ENCODE results near the gene ATP6AP2. TPM values are rescaled to one million over a fixed set of nuclear protein-coding genes. Genes with fewer than 3 reads are reported as not detected.

Gene ATP6AP2, protein sequence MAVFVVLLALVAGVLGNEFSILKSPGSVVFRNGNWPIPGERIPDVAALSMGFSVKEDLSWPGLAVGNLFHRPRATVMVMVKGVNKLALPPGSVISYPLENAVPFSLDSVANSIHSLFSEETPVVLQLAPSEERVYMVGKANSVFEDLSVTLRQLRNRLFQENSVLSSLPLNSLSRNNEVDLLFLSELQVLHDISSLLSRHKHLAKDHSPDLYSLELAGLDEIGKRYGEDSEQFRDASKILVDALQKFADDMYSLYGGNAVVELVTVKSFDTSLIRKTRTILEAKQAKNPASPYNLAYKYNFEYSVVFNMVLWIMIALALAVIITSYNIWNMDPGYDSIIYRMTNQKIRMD
- polyA plus RNA-seq: 92.7 TPM
- long read RNA-seq, donor 1, transcript ATP6AP2-217 (9 exons, 2,337 nt): major isoform, 18 of 29 reads
- long read RNA-seq, donor 1, partial matches to known transcripts: 7 of 29 reads
- long read RNA-seq, donor 1, other reads (novel, unspliced or antisense): 0 of 29 reads
- long read RNA-seq, donor 2, transcript ATP6AP2-217 (9 exons, 2,337 nt): major isoform, 23 of 39 reads
- long read RNA-seq, donor 2, partial matches to known transcripts: 7 of 39 reads
- long read RNA-seq, donor 2, other reads (novel, unspliced or antisense): 0 of 39 reads
- long read RNA-seq, donor 3, transcript ATP6AP2-217 (9 exons, 2,337 nt): major isoform, 35 of 62 reads
- long read RNA-seq, donor 3, transcript ATP6AP2-212 (1 exons, 544 nt): minor isoform, 5 of 62 reads
- long read RNA-seq, donor 3, partial matches to known transcripts: 13 of 62 reads
- long read RNA-seq, donor 3, other reads (novel, unspliced or antisense): 0 of 62 reads
- long read RNA-seq, donor 4, partial matches to known transcripts: 0 of 1 reads
- long read RNA-seq, donor 4, other reads (novel, unspliced or antisense): 0 of 1 reads
- long read RNA-seq, donor 5, transcript ATP6AP2-217 (9 exons, 2,337 nt): major isoform, 35 of 37 reads
- long read RNA-seq, donor 5, partial matches to known transcripts: 0 of 37 reads
- long read RNA-seq, donor 5, other reads (novel, unspliced or antisense): 0 of 37 reads
- long read RNA-seq, donor 6, transcript ATP6AP2-212 (1 exons, 544 nt): minor isoform, 6 of 59 reads
- long read RNA-seq, donor 6, transcript ATP6AP2-207 (3 exons, 1,603 nt): minor isoform, 5 of 59 reads
- long read RNA-seq, donor 6, transcript ATP6AP2-217 (9 exons, 2,337 nt): major isoform, 28 of 59 reads
- long read RNA-seq, donor 6, partial matches to known transcripts: 16 of 59 reads
- long read RNA-seq, donor 6, other reads (novel, unspliced or antisense): 0 of 59 reads
- long read RNA-seq, donor 7, transcript ATP6AP2-217 (9 exons, 2,337 nt): major isoform, 9 of 22 reads
- long read RNA-seq, donor 7, partial matches to known transcripts: 8 of 22 reads
- long read RNA-seq, donor 7, other reads (novel, unspliced or antisense): 0 of 22 reads
- long read RNA-seq, donor 8, transcript ATP6AP2-217 (9 exons, 2,337 nt): major isoform, 28 of 65 reads
- long read RNA-seq, donor 8, partial matches to known transcripts: 29 of 65 reads
- long read RNA-seq, donor 8, other reads (novel, unspliced or antisense): 0 of 65 reads
- long read RNA-seq, donor 9, transcript ATP6AP2-217 (9 exons, 2,337 nt): major isoform, 19 of 36 reads
- long read RNA-seq, donor 9, partial matches to known transcripts: 11 of 36 reads
- long read RNA-seq, donor 9, other reads (novel, unspliced or antisense): 0 of 36 reads
- long read RNA-seq, donor 10, transcript ATP6AP2-217 (9 exons, 2,337 nt): major isoform, 24 of 38 reads
- long read RNA-seq, donor 10, partial matches to known transcripts: 9 of 38 reads
- long read RNA-seq, donor 10, other reads (novel, unspliced or antisense): 0 of 38 reads
- long read RNA-seq, donor 11, transcript ATP6AP2-217 (9 exons, 2,337 nt): major isoform, 33 of 50 reads
- long read RNA-seq, donor 11, transcript ATP6AP2-212 (1 exons, 544 nt): minor isoform, 5 of 50 reads
- long read RNA-seq, donor 11, partial matches to known transcripts: 6 of 50 reads
- long read RNA-seq, donor 11, other reads (novel, unspliced or antisense): 0 of 50 reads

DNA sequence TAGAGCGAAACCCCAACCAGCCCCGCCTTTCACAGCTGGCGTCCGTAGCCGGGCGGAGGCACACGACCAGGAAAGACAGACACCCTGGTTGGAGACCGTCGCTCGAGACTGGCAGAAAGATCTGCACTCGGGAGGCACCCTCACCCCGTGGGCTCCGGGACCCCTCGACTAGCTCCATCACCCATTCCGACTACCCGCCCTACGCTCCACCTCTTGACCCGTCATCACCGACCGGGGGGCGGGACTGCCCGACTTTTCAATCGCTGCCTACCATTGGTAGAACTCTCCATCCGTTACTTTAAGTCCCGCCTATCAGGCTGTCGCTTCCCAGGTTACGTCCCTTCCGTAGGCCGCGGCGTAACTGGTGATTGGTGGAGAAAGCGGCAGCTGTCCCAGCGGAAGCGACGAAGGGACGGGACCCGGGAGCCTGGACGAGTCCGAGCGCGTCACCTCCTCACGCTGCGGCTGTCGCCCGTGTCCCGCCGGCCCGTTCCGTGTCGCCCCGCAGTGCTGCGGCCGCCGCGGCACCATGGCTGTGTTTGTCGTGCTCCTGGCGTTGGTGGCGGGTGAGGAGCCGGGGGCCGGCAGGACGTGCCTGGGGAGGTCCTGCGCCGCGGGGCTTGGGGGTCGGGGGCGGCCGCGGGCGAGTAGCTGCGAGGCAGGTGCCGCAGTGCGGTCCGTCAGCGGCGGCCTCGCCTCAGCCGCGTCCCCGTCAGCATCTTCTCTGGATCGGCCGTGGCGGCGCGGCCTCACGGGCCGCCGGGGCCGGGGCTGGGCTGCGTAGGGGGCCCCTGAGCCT is at the start of gene ATP6AP2:
Gene ATP6AP2 (plus strand): TSS at position 434 of the 799 bp plus-strand sequence. CDS start 96 bp downstream, at position 530.
- Histone ChIP-seq H3K27me3 (ENCODE audit: control insufficient read depth, insufficient read depth, low read length) (no peaks in the 10 kb centered on the region), H3K9me3 (ENCODE audit: control insufficient read depth, low read depth, low read length) (no peaks in the 10 kb centered on the region), H3K36me3 (ENCODE audit: control insufficient read depth, insufficient read depth, low read length) (no peaks in the 10 kb centered on the region), H3K4me3 (ENCODE audit: low read length) (peak within 1 kb of the TSS; percentile 71), H3K4me1 (ENCODE audit: control insufficient read depth, insufficient read depth, low read length) (peaks cover 6% of the 10 kb centered on the region), H3K27ac (ENCODE audit: low read length) (peak within 1 kb of the TSS; percentile 86)
- WGBS (ENCODE audit: insufficient coverage, low lambda C conversion rate): no CpG with 5 or more reads among the region's 89 CpGs
- DNase-seq: peak; percentile 95

DNA sequence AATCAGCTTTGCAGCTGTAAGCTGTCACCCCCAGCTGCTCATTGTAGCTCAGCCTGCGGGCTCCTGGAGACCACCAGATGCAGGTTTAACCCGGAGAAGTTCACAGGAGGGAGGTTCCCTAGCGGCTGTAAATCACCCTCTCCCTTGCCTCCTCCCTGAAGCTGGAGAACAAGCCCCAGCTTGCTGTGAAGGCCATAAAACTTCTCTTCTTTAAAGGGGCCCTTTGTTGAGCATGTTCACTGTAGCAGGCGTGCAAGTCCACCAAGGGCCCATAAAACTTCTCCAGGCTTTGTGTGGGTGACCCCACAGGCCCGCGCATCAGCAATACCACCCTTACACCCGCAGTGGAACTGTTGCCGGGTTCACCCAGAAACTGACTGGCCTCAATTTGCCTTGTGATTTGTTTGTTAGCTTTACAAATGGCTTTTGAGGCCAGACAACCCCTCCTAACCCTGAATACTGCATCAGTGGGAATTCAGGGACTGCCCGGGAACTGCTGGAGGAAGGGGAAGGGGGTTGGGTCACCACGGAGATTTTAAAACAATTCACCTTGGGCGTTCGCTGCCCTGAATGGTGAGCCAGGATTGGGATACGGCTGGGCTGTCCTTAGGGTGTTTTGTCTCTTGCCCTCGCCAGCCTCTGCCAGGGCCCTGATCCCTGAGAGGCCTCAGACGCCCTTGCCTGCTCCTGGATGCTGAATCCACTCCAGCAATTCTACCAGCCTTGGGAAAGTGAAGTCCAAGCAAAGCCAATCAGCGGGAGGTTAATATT is 49.5 kb upstream of the ATP6AP2 start:
- Histone ChIP-seq H3K4me1 (ENCODE audit: control insufficient read depth, insufficient read depth, low read length) (peaks cover 16% of the 10 kb centered on the region), H3K4me3 (ENCODE audit: low read length) (no peak overlapping the region), H3K27ac (ENCODE audit: low read length) (no peak overlapping the region), H3K27me3 (ENCODE audit: control insufficient read depth, insufficient read depth, low read length) (no peaks in the 10 kb centered on the region), H3K9me3 (ENCODE audit: control insufficient read depth, low read depth, low read length) (no peaks in the 10 kb centered on the region), H3K36me3 (ENCODE audit: control insufficient read depth, insufficient read depth, low read length) (no peaks in the 10 kb centered on the region)
- no CpG with 5 or more reads among the region's 16 CpGs for WGBS (ENCODE audit: insufficient coverage, low lambda C conversion rate)
- DNase-seq: peak in 1 of 2 donors; percentile 53

DNA sequence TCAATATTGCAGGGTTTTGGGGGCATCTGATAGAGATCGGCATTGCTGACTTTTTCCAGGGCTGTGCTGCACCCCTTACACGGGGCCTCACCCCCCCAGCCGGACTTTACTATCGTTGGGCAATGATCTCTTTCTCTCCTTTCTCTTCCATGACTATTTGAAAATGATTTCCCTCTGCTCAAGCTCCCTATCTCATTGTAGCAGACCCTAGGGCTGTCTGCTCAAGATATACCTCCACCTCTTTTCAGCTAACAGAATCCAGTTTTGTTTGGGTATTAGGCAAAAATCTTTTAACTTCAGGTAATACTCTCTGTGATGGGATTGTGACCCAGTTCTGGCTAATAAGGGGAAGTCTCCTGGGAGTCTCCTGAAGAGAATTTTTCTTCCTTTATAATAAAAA is 43.5 kb upstream of the ATP6AP2 start:
- H3K4me3 ChIP-seq (ENCODE audit: low read length): no peak overlapping the region
- no peaks in the 10 kb centered on the region for H3K27me3 ChIP-seq (ENCODE audit: control insufficient read depth, insufficient read depth, low read length)
- DNase-seq: no peak
- no peaks in the 10 kb centered on the region for H3K36me3 ChIP-seq (ENCODE audit: control insufficient read depth, insufficient read depth, low read length)
- no peaks in the 10 kb centered on the region for H3K9me3 ChIP-seq (ENCODE audit: control insufficient read depth, low read depth, low read length)
- no CpG with 5 or more reads among the region's 4 CpGs for WGBS (ENCODE audit: insufficient coverage, low lambda C conversion rate)
- no peaks in the 10 kb centered on the region for H3K4me1 ChIP-seq (ENCODE audit: control insufficient read depth, insufficient read depth, low read length)
- no peak overlapping the region for H3K27ac ChIP-seq (ENCODE audit: low read length)

DNA sequence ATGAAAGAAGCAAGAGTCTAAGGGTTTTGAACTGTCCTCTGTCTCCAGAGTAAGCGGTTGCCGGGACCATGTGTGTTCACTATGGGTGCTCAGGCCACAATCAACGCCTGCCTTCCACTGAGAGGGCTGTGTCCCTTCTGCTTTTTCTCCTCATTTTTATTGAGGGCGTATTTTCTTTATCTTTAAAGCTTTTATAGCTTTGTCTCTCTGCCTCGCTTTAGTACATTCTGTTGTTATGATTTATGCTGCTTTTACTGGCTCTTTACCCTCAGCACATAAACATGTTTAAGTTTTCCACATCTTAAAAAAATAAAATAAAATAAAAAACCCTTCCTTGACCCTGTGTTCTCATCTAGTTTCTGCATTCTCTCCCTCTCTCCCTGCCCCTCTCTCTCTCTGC is 42.4 kb upstream of the ATP6AP2 start:
- Histone ChIP-seq H3K4me1 (ENCODE audit: control insufficient read depth, insufficient read depth, low read length) (no peaks in the 10 kb centered on the region), H3K27ac (ENCODE audit: low read length) (no peak overlapping the region), H3K36me3 (ENCODE audit: control insufficient read depth, insufficient read depth, low read length) (no peaks in the 10 kb centered on the region), H3K4me3 (ENCODE audit: low read length) (no peak overlapping the region), H3K27me3 (ENCODE audit: control insufficient read depth, insufficient read depth, low read length) (no peaks in the 10 kb centered on the region), H3K9me3 (ENCODE audit: control insufficient read depth, low read depth, low read length) (no peaks in the 10 kb centered on the region)
- no peak for DNase-seq
- no CpG with 5 or more reads among the region's 5 CpGs for WGBS (ENCODE audit: insufficient coverage, low lambda C conversion rate)

GRCh38 chrX:40539214-40540142 is 41.3 kb upstream of the ATP6AP2 start:
- Histone ChIP-seq H3K27ac (ENCODE audit: low read length) (no peak overlapping the region), H3K36me3 (ENCODE audit: control insufficient read depth, insufficient read depth, low read length) (no peaks in the 10 kb centered on the region), H3K4me1 (ENCODE audit: control insufficient read depth, insufficient read depth, low read length) (no peaks in the 10 kb centered on the region), H3K9me3 (ENCODE audit: control insufficient read depth, low read depth, low read length) (no peaks in the 10 kb centered on the region), H3K27me3 (ENCODE audit: control insufficient read depth, insufficient read depth, low read length) (no peaks in the 10 kb centered on the region), H3K4me3 (ENCODE audit: low read length) (no peak overlapping the region)
- WGBS (ENCODE audit: insufficient coverage, low lambda C conversion rate): no CpG with 5 or more reads among the region's 20 CpGs
- DNase-seq: peak in 1 of 2 donors; percentile 19

- Histone ChIP-seq H3K4me1 (ENCODE audit: control insufficient read depth, insufficient read depth, low read length) (no peaks in the 10 kb centered on the region), H3K36me3 (ENCODE audit: control insufficient read depth, insufficient read depth, low read length) (no peaks in the 10 kb centered on the region), H3K27ac (ENCODE audit: low read length) (no peak overlapping the region), H3K27me3 (ENCODE audit: control insufficient read depth, insufficient read depth, low read length) (no peaks in the 10 kb centered on the region), H3K4me3 (ENCODE audit: low read length) (no peak overlapping the region), H3K9me3 (ENCODE audit: control insufficient read depth, low read depth, low read length) (no peaks in the 10 kb centered on the region)
- whole genome bisulfite sequencing (ENCODE audit: insufficient coverage, low lambda C conversion rate): no CpG with 5 or more reads among the region's 10 CpGs
- DNase-seq: no peak
Observed at GRCh38 chrX:40542208-40542607, 38.6 kb upstream of the ATP6AP2 start.

DNA sequence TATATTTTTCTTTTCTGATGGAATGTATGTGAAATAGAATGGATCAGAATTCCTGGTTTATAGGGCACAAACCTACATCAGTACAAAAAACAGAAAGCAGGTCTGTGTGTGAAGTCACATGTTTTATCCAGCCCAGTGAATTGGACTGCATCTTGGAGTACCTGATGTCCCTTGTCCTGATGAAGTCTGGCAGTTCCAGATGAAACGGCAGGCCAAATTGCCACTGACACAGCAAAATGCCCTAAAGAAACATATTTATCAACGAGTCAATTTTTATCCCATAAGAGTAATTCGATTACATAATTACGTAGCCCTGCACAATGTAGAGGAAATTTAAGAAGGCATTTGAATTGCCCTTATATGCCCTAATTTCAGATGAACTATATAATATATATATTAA is 37.8 kb upstream of the ATP6AP2 start:
- no peaks in the 10 kb centered on the region for H3K9me3 ChIP-seq (ENCODE audit: control insufficient read depth, low read depth, low read length)
- no peak overlapping the region for H3K4me3 ChIP-seq (ENCODE audit: low read length)
- H3K4me1 ChIP-seq (ENCODE audit: control insufficient read depth, insufficient read depth, low read length): no peaks in the 10 kb centered on the region
- WGBS (ENCODE audit: insufficient coverage, low lambda C conversion rate): 100% methylated on average over 2 of the region's 4 CpGs
- no peak for DNase-seq
- H3K36me3 ChIP-seq (ENCODE audit: control insufficient read depth, insufficient read depth, low read length): no peaks in the 10 kb centered on the region
- H3K27me3 ChIP-seq (ENCODE audit: control insufficient read depth, insufficient read depth, low read length): no peaks in the 10 kb centered on the region
- H3K27ac ChIP-seq (ENCODE audit: low read length): no peak overlapping the region

All from large intestine (tissue), 12 donors.